Transverse colon (tissue), 4 donors: ENCODE results near the gene PCF11.

ENCODE experiments used
- CTCF ChIP-seq, 5 experiments: fragments of 200-600 bp in 3 of 5; fragments of 450-650 bp in 2 of 5; sonication (generic) in 3 of 5; IDR thresholded peaks; 1 replicate in 2 of 5; 2 replicates in 3 of 5; pipeline ENCODE4 v1.5.1; 2016 to 2017; ENCODE audit warnings: antibody characterized with exemption in 5 of 5, inconsistent platforms in 3 of 5, mild to moderate bottlenecking in 2 of 5, moderate library complexity in 1 of 5
- POLR2AphosphoS5 ChIP-seq, 3 donors: sonication (generic); formaldehyde crosslinking; IDR thresholded peaks; one replicate each; pipeline ENCODE4 v1.6.1; 2016; ENCODE audit warnings: antibody characterized with exemption in 3 of 3

GRCh38 chr11:83192606-83193245 lies 35.8 kb downstream of the PCF11 start:
- no peak for TF ChIP-seq CTCF (IDR thresholded peaks at IDR 0.05)
- no peak for TF ChIP-seq POLR2AphosphoS5 (IDR thresholded peaks at IDR 0.05)
